WTC11 (cell line): Measurements from ENCODE around the gene OSBPL5. TPM values are rescaled to one million over a fixed set of nuclear protein-coding genes. Genes with fewer than 3 reads are reported as not detected.
A peak's percentile ranks its signal among the peaks of the same experiment; 100 is the strongest.

Experiments
- ATAC-seq: fragments of 200-7000 bp; cut with Tn5 transposase; 2 replicates; pipeline ENCODE4 v1.10.0; 2021; ENCODE audit warnings: mild to moderate bottlenecking, moderate library complexity
- CTCF ChIA-PET: fragments of 300-600 bp; sonication (Branson Sonifier 250); formaldehyde crosslinking; loops from one replicate; lab custom pipeline; 2021; ENCODE audit warnings: antibody characterized with exemption; lab: Charles Lee
- POLR2A ChIA-PET: fragments of 350-600 bp; sonication (Branson Sonifier 250); formaldehyde crosslinking; loops from one replicate; lab custom pipeline; 2021; ENCODE audit warnings: antibody characterized with exemption; lab: Charles Lee
- DNase-seq: peaks from one replicate; pipeline ENCODE4 v3.0.0; 2021; ENCODE audit warnings: low spot score
- H3K27ac Mint-ChIP-seq: 2 replicates; pipeline ENCODE4 v1.8.0; 2021; ENCODE audit warnings: mixed read lengths
- H3K27me3 Mint-ChIP-seq: 2 replicates; pipeline ENCODE4 v1.8.0; 2021; ENCODE audit warnings: low read depth, mild to moderate bottlenecking, moderate library complexity, mixed read lengths
- H3K36me3 Mint-ChIP-seq: 2 replicates; pipeline ENCODE4 v1.8.0; 2021; ENCODE audit warnings: mixed read lengths
- H3K4me1 Mint-ChIP-seq: 2 replicates; pipeline ENCODE4 v1.8.0; 2022; ENCODE audit warnings: mixed read lengths
- H3K4me3 Mint-ChIP-seq: 2 replicates; pipeline ENCODE4 v1.8.0; 2021; ENCODE audit warnings: mild to moderate bottlenecking, moderate library complexity, mixed read lengths
- H3K9me3 Mint-ChIP-seq: 2 replicates; pipeline ENCODE4 v1.8.0; 2021; ENCODE audit warnings: mixed read lengths
- EMX1 ChIP-seq: fragments of 250-450 bp; sonication (Bioruptor Pico); IDR thresholded peaks from 2 replicates; pipeline ENCODE4 v1.8.0; 2021; ENCODE audit warnings: mild to moderate bottlenecking
- GTF2I ChIP-seq: fragments of 250-450 bp; sonication (Bioruptor Pico); conservative IDR thresholded peaks from 2 replicates; pipeline ENCODE4 v1.4.0; 2021; ENCODE audit warnings: mild to moderate bottlenecking
- HMGA2 ChIP-seq: fragments of 250-450 bp; sonication (Bioruptor Pico); IDR thresholded peaks from 2 replicates; pipeline ENCODE4 v1.4.0; 2021; ENCODE audit warnings: mild to moderate bottlenecking, moderate library complexity
- JUN ChIP-seq: sonication (generic); formaldehyde crosslinking; IDR thresholded peaks from 2 replicates; pipeline ENCODE4 v1.8.0; 2023; ENCODE audit warnings: mild to moderate bottlenecking, missing genetic modification reagents
- MXD4 ChIP-seq: fragments of 250-450 bp; sonication (Bioruptor Pico); IDR thresholded peaks from 2 replicates; pipeline ENCODE4 v1.8.0; 2021; ENCODE audit warnings: mild to moderate bottlenecking, moderate library complexity, borderline replicate concordance
- NFATC4 ChIP-seq: fragments of 250-450 bp; sonication (Bioruptor Pico); IDR thresholded peaks from 2 replicates; pipeline ENCODE4 v1.9.0; 2021; ENCODE audit warnings: mild to moderate bottlenecking
- SOX15 ChIP-seq: fragments of 250-450 bp; sonication (Bioruptor Pico); IDR thresholded peaks from 2 replicates; pipeline ENCODE4 v1.9.0; 2021; ENCODE audit warnings: mild to moderate bottlenecking
- ZNF219 ChIP-seq: sonication (generic); formaldehyde crosslinking; IDR thresholded peaks from 2 replicates; pipeline ENCODE4 v1.8.0; 2023; ENCODE audit warnings: missing genetic modification reagents, mild to moderate bottlenecking, borderline replicate concordance
- ZNF317 ChIP-seq: sonication (generic); formaldehyde crosslinking; IDR thresholded peaks from 2 replicates; pipeline ENCODE4 v1.8.1; 2023; ENCODE audit warnings: low read depth, mild to moderate bottlenecking, moderate library complexity, missing genetic modification reagents, borderline replicate concordance
- ZNF423 ChIP-seq: fragments of 250-450 bp; sonication (Bioruptor Pico); IDR thresholded peaks from 2 replicates; pipeline ENCODE4 v2.1.2; 2022; ENCODE audit warnings: mild to moderate bottlenecking, moderate library complexity
- ZNF671 ChIP-seq: fragments of 250-450 bp; sonication (Bioruptor Pico); IDR thresholded peaks from 2 replicates; pipeline ENCODE4 v1.8.0; 2021; ENCODE audit warnings: mild to moderate bottlenecking
- total RNA-seq: library from RNA; stranded (reverse); gene quantifications from 3 replicates; pipeline ENCODE4 v1.2.3, GENCODE V29; 2021
- TF ChIP-seq, protein P1 (sequence below): fragments of 250-450 bp; sonication (Bioruptor Pico); IDR thresholded peaks from 2 replicates; pipeline ENCODE4 v2.1.2; 2022; ENCODE audit warnings: mild to moderate bottlenecking, moderate library complexity
- TF ChIP-seq, protein P2 (sequence below): sonication (generic); formaldehyde crosslinking; IDR thresholded peaks from 2 replicates; pipeline ENCODE4 v1.8.0; 2022; ENCODE audit warnings: mild to moderate bottlenecking, missing genetic modification reagents
- TF ChIP-seq, protein P3 (sequence below): fragments of 200-600 bp; IDR thresholded peaks from 2 replicates; pipeline ENCODE4 v1.8.0; 2022; ENCODE audit warnings: antibody characterized with exemption
- TF ChIP-seq, protein P4 (sequence below): sonication (generic); formaldehyde crosslinking; IDR thresholded peaks from 2 replicates; pipeline ENCODE4 v1.8.1; 2022; ENCODE audit warnings: mild to moderate bottlenecking, moderate library complexity, missing genetic modification reagents
- TF ChIP-seq, protein P5 (sequence below): sonication (generic); formaldehyde crosslinking; IDR thresholded peaks from 2 replicates; pipeline ENCODE4 v1.8.0; 2023; ENCODE audit warnings: missing genetic modification reagents, mild to moderate bottlenecking, borderline replicate concordance
- TF ChIP-seq, protein P6 (sequence below): fragments of 250-450 bp; sonication (Bioruptor Pico); IDR thresholded peaks from 2 replicates; pipeline ENCODE4 v1.9.0; 2021; ENCODE audit warnings: mild to moderate bottlenecking
- TF ChIP-seq, protein P7 (sequence below): sonication (generic); formaldehyde crosslinking; conservative IDR thresholded peaks from 2 replicates; pipeline ENCODE4 v1.8.1; 2023; ENCODE audit warnings: mild to moderate bottlenecking, low read depth, missing genetic modification reagents, moderate library complexity

OSBPL5 gene
- total RNA-seq, 1 experiment from 2014 or later, result 17.7 TPM

DNA sequence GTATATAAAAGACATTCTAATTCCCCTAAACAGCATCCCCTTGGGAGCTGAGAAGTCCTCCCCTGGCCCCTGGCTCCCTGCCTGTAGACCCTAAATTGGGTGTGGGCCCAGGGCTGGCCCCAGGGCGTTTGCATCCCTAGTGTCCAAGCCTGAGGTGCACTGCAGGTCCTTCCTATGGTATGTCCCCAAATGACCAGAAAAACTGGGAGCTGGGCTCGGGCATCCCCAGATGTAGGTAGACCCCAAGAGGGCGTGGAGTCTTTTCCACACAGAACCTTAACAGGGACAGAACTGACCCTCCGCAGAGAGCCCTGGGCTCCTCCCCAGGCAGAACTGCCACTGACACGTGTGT lies 782 bp upstream of the OSBPL5 start (continued):
- TF ChIP-seq, protein P1, sequence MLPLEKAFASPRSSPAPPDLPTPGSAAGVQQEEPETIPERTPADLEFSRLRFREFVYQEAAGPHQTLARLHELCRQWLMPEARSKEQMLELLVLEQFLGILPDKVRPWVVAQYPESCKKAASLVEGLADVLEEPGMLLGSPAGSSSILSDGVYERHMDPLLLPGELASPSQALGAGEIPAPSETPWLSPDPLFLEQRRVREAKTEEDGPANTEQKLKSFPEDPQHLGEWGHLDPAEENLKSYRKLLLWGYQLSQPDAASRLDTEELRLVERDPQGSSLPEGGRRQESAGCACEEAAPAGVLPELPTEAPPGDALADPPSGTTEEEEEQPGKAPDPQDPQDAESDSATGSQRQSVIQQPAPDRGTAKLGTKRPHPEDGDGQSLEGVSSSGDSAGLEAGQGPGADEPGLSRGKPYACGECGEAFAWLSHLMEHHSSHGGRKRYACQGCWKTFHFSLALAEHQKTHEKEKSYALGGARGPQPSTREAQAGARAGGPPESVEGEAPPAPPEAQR, result no peak
- TF ChIP-seq NFATC4 (CRISPR knock-in tag), result no peak
- TF ChIP-seq JUN (CRISPR knock-in tag), result no peak
- TF ChIP-seq, protein P2, sequence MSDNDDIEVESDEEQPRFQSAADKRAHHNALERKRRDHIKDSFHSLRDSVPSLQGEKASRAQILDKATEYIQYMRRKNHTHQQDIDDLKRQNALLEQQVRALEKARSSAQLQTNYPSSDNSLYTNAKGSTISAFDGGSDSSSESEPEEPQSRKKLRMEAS (CRISPR knock-in tag), result no peak
- TF ChIP-seq SOX15, result no peak
- TF ChIP-seq GTF2I (CRISPR knock-in tag), result no peak
- TF ChIP-seq ZNF219 (CRISPR knock-in tag), result no peak
- TF ChIP-seq EMX1 (CRISPR knock-in tag), result no peak
- TF ChIP-seq, protein P3, sequence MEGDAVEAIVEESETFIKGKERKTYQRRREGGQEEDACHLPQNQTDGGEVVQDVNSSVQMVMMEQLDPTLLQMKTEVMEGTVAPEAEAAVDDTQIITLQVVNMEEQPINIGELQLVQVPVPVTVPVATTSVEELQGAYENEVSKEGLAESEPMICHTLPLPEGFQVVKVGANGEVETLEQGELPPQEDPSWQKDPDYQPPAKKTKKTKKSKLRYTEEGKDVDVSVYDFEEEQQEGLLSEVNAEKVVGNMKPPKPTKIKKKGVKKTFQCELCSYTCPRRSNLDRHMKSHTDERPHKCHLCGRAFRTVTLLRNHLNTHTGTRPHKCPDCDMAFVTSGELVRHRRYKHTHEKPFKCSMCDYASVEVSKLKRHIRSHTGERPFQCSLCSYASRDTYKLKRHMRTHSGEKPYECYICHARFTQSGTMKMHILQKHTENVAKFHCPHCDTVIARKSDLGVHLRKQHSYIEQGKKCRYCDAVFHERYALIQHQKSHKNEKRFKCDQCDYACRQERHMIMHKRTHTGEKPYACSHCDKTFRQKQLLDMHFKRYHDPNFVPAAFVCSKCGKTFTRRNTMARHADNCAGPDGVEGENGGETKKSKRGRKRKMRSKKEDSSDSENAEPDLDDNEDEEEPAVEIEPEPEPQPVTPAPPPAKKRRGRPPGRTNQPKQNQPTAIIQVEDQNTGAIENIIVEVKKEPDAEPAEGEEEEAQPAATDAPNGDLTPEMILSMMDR, result no peak
- TF ChIP-seq, protein P4, sequence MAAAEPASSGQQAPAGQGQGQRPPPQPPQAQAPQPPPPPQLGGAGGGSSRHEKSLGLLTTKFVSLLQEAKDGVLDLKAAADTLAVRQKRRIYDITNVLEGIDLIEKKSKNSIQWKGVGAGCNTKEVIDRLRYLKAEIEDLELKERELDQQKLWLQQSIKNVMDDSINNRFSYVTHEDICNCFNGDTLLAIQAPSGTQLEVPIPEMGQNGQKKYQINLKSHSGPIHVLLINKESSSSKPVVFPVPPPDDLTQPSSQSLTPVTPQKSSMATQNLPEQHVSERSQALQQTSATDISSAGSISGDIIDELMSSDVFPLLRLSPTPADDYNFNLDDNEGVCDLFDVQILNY (CRISPR knock-in tag), result no peak
- TF ChIP-seq, all 79 proteins: peak for 0

DNA sequence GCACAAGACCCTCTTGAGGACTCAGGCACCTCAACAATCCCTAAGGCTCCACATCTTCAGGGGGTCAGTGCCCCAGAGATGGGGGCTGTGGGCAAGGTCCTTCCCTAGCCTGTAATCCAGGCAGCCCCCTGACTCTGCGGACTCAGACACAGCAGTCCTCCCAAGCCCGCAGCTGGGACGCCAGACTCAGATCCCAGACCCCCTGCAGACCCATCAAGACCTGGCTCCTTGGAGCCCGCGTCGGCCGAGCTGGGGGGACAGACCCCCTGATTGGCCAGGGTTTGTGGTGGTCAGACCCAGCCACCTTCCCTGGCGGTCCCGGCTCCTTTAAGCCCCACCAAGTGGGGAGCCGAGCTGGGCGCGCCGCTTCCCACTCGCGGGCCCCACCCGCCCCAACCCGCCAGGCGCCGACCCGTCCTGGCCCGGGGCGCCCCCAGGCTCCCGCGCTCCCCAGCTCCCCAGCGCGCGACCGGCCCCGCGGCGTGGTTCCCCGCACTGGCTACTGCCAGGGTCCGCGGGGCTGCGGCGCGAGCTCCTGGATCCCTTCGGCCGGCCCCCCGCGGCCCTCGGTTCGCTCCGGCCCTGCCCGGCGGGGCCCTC lies 458 bp downstream of the OSBPL5 start:
- DNase-seq (peak; percentile 45), ATAC-seq (no peak)
- no peaks in the 10 kb centered on the region for H3K36me3 Mint-ChIP-seq
- H3K27ac Mint-ChIP-seq, result no peak overlapping the region
- no peaks in the 10 kb centered on the region for H3K9me3 Mint-ChIP-seq
- POLR2A ChIA-PET, result no interaction called here
- H3K27me3 Mint-ChIP-seq, result peaks cover 29% of the 10 kb centered on the region
- CTCF ChIA-PET, result interaction anchor here (0.6 to 1.7 kb wide), 9 partner anchors 16 to 1000 kb away, joined by 3 to 5 read pairs (median 3); no protein-coding TSS in a partner anchor
- peak overlapping the region; percentile 73 for H3K4me3 Mint-ChIP-seq
- H3K4me1 Mint-ChIP-seq, result peaks cover 28% of the 10 kb centered on the region
- no peak for TF ChIP-seq HMGA2 (CRISPR knock-in tag)
- TF ChIP-seq ZNF423 (CRISPR knock-in tag), result no peak
- TF ChIP-seq, protein P5, sequence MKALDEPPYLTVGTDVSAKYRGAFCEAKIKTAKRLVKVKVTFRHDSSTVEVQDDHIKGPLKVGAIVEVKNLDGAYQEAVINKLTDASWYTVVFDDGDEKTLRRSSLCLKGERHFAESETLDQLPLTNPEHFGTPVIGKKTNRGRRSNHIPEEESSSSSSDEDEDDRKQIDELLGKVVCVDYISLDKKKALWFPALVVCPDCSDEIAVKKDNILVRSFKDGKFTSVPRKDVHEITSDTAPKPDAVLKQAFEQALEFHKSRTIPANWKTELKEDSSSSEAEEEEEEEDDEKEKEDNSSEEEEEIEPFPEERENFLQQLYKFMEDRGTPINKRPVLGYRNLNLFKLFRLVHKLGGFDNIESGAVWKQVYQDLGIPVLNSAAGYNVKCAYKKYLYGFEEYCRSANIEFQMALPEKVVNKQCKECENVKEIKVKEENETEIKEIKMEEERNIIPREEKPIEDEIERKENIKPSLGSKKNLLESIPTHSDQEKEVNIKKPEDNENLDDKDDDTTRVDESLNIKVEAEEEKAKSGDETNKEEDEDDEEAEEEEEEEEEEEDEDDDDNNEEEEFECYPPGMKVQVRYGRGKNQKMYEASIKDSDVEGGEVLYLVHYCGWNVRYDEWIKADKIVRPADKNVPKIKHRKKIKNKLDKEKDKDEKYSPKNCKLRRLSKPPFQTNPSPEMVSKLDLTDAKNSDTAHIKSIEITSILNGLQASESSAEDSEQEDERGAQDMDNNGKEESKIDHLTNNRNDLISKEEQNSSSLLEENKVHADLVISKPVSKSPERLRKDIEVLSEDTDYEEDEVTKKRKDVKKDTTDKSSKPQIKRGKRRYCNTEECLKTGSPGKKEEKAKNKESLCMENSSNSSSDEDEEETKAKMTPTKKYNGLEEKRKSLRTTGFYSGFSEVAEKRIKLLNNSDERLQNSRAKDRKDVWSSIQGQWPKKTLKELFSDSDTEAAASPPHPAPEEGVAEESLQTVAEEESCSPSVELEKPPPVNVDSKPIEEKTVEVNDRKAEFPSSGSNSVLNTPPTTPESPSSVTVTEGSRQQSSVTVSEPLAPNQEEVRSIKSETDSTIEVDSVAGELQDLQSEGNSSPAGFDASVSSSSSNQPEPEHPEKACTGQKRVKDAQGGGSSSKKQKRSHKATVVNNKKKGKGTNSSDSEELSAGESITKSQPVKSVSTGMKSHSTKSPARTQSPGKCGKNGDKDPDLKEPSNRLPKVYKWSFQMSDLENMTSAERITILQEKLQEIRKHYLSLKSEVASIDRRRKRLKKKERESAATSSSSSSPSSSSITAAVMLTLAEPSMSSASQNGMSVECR (CRISPR knock-in tag), result no peak
- TF ChIP-seq ZNF671 (CRISPR knock-in tag), result no peak
- TF ChIP-seq, protein P6, sequence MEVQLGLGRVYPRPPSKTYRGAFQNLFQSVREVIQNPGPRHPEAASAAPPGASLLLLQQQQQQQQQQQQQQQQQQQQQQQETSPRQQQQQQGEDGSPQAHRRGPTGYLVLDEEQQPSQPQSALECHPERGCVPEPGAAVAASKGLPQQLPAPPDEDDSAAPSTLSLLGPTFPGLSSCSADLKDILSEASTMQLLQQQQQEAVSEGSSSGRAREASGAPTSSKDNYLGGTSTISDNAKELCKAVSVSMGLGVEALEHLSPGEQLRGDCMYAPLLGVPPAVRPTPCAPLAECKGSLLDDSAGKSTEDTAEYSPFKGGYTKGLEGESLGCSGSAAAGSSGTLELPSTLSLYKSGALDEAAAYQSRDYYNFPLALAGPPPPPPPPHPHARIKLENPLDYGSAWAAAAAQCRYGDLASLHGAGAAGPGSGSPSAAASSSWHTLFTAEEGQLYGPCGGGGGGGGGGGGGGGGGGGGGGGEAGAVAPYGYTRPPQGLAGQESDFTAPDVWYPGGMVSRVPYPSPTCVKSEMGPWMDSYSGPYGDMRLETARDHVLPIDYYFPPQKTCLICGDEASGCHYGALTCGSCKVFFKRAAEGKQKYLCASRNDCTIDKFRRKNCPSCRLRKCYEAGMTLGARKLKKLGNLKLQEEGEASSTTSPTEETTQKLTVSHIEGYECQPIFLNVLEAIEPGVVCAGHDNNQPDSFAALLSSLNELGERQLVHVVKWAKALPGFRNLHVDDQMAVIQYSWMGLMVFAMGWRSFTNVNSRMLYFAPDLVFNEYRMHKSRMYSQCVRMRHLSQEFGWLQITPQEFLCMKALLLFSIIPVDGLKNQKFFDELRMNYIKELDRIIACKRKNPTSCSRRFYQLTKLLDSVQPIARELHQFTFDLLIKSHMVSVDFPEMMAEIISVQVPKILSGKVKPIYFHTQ, result no peak
- no peak for TF ChIP-seq MXD4 (CRISPR knock-in tag)
- TF ChIP-seq, protein P7, sequence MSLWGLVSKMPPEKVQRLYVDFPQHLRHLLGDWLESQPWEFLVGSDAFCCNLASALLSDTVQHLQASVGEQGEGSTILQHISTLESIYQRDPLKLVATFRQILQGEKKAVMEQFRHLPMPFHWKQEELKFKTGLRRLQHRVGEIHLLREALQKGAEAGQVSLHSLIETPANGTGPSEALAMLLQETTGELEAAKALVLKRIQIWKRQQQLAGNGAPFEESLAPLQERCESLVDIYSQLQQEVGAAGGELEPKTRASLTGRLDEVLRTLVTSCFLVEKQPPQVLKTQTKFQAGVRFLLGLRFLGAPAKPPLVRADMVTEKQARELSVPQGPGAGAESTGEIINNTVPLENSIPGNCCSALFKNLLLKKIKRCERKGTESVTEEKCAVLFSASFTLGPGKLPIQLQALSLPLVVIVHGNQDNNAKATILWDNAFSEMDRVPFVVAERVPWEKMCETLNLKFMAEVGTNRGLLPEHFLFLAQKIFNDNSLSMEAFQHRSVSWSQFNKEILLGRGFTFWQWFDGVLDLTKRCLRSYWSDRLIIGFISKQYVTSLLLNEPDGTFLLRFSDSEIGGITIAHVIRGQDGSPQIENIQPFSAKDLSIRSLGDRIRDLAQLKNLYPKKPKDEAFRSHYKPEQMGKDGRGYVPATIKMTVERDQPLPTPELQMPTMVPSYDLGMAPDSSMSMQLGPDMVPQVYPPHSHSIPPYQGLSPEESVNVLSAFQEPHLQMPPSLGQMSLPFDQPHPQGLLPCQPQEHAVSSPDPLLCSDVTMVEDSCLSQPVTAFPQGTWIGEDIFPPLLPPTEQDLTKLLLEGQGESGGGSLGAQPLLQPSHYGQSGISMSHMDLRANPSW, result no peak
- TF ChIP-seq ZNF317 (CRISPR knock-in tag), result no peak
- TF ChIP-seq, all 79 proteins: peak for 0
